ENCODE results near the gene SLC25A27. TPM values are rescaled to one million over a fixed set of nuclear protein-coding genes. Genes with fewer than 3 reads are reported as not detected.
A peak's percentile ranks its signal among the peaks of the same experiment; 100 is the strongest.

Gene SLC25A27
- total and polyA plus RNA-seq, 7 donors, result 2.1 to 13.3 (median 6.8) TPM

GRCh38 chr6:46651816-46652215 lies 959 bp upstream of the SLC25A27 start:
- WGBS, 3 donors, result 8 to 12% (median 9%) methylated on average over 8 of the region's 8 CpGs
- DNase-seq, result no peak
- intact Hi-C loops (cut with DNase I), result no loop called here

GRCh38 chr6:46652232-46652602 lies 558 bp upstream of the SLC25A27 start:
- H3K27ac ChIP-seq, result peak overlapping the region; percentile 90
- peaks cover 0 to 12% of the 10 kb centered on the region in 2 donors for H3K36me3 ChIP-seq (ENCODE audit: insufficient read depth in 1 of 2, low read depth in 1 of 2)
- TF ChIP-seq CTCF (IDR thresholded peaks at IDR 0.05), result no peak
- H3K4me1 ChIP-seq, result peaks cover 16% of the 10 kb centered on the region
- ATAC-seq (no peak), DNase-seq (no peak)
- peak overlapping the region; percentile 97 for H3K4me3 ChIP-seq
- 0 to 6% (median 2%) methylated on average over 6 of the region's 6 CpGs for WGBS, 3 donors
- intact Hi-C loops (cut with DNase I), result no loop called here
- H3K27me3 ChIP-seq (ENCODE audit: insufficient read depth in 3 of 3, low read length in 2 of 3), result no peaks in the 10 kb centered on the region
- no peaks in the 10 kb centered on the region for H3K9me3 ChIP-seq

More at GRCh38 chr6:46651816-46652215, 959 bp upstream of the SLC25A27 start:
- H3K4me1 ChIP-seq, result peaks cover 16% of the 10 kb centered on the region
- no peak for TF ChIP-seq CTCF (IDR thresholded peaks at IDR 0.05)
- no peaks in the 10 kb centered on the region for H3K27me3 ChIP-seq (ENCODE audit: insufficient read depth in 3 of 3, low read length in 2 of 3)
- no peak overlapping the region for H3K27ac ChIP-seq
- no peaks in the 10 kb centered on the region for H3K9me3 ChIP-seq
- peaks cover 0 to 8% of the 10 kb centered on the region in 2 donors for H3K36me3 ChIP-seq (ENCODE audit: insufficient read depth in 1 of 2, low read depth in 1 of 2)
- ATAC-seq, result no peak
- peak overlapping the region; percentile 97 for H3K4me3 ChIP-seq

- peak in 1 of 4 donors; percentile 9 for ATAC-seq
- Histone ChIP-seq H3K27me3 (ENCODE audit: insufficient read depth in 3 of 3, low read length in 2 of 3) (no peaks in the 10 kb centered on the region), H3K36me3 (ENCODE audit: insufficient read depth in 1 of 2, low read depth in 1 of 2) (peaks cover 0 to 24% of the 10 kb centered on the region in 2 donors), H3K4me1 (peaks cover 16% of the 10 kb centered on the region), H3K4me3 (peak overlapping the region; percentile 97), H3K27ac (peak overlapping the region; percentile 90), H3K9me3 (no peaks in the 10 kb centered on the region)
- WGBS, 3 donors, result 15 to 21% (median 17%) methylated on average over 10 of the region's 10 CpGs
- intact Hi-C loops (cut with DNase I), result no loop called here
- no peak for TF ChIP-seq CTCF (IDR thresholded peaks at IDR 0.05)
- DNase-seq, result no peak
These were observed 842 bp downstream of the SLC25A27 start for GRCh38 chr6:46653439-46654195.

- Histone ChIP-seq H3K9me3 (no peaks in the 10 kb centered on the region), H3K27me3 (ENCODE audit: insufficient read depth in 3 of 3, low read length in 2 of 3) (no peaks in the 10 kb centered on the region), H3K36me3 (ENCODE audit: insufficient read depth in 1 of 2, low read depth in 1 of 2) (peaks cover 0 to 45% of the 10 kb centered on the region in 2 donors), H3K4me1 (peaks cover 14% of the 10 kb centered on the region), H3K27ac (no peak overlapping the region), H3K4me3 (no peak overlapping the region)
- WGBS, 3 donors, result 75 to 80% (median 79%) methylated on average over 6 of the region's 6 CpGs
- TF ChIP-seq CTCF (IDR thresholded peaks at IDR 0.05), result peak; percentile 10
- DNase-seq (no peak), ATAC-seq (no peak)
- intact Hi-C loops (cut with DNase I), result no loop called here
These were observed 3.0 kb downstream of the SLC25A27 start for GRCh38 chr6:46655803-46656202.

GRCh38 chr6:46657642-46658041 lies 4.9 kb downstream of the SLC25A27 start:
- H3K4me1 ChIP-seq, result peaks cover 12% of the 10 kb centered on the region
- DNase-seq (no peak), ATAC-seq (no peak)
- no peaks in the 10 kb centered on the region for H3K9me3 ChIP-seq
- H3K4me3 ChIP-seq, result no peak overlapping the region
- H3K36me3 ChIP-seq (ENCODE audit: insufficient read depth in 1 of 2, low read depth in 1 of 2), result peaks cover 0 to 63% of the 10 kb centered on the region in 2 donors
- H3K27ac ChIP-seq, result no peak overlapping the region
- intact Hi-C loops (cut with DNase I), result no loop called here
- H3K27me3 ChIP-seq (ENCODE audit: insufficient read depth in 3 of 3, low read length in 2 of 3), result no peaks in the 10 kb centered on the region
- TF ChIP-seq CTCF (IDR thresholded peaks at IDR 0.05), result no peak
